Measurements from ENCODE around the gene PFN1. TPM values are rescaled to one million over a fixed set of nuclear protein-coding genes. Genes with fewer than 3 reads are reported as not detected.

Gene PFN1
- total and polyA plus RNA-seq, 2 of the 8 experiments (the other 6 are each of a cell fraction or from before 2014, with no cell fraction given) = 1,355 to 1,949 TPM

DNA sequence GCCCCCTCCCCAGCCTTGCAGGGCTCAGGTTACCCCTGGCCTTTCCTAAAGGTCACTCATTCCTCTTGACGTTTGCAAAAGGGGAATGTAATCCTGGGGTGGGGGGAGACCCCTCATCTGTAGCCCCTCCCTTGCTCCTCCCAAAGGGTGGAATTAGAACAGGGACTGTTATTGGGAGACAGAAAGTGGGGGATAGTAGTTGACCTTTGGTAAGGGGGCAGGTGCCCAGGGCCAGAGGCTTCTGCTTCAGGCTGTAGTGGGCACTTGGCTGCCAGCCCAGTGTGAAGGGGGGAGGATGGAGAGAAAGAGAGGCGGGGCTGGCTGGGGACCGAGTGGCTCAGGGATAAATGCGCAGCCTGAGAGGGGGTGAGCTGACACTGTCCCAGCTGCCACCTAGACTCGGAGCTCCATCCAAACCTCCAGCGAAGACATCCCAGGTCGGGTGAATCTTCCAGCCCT is 2.4 kb upstream of the PFN1 start, which contains the start of gene ENO3 (continued):
- TF ChIP-seq, protein P1, sequence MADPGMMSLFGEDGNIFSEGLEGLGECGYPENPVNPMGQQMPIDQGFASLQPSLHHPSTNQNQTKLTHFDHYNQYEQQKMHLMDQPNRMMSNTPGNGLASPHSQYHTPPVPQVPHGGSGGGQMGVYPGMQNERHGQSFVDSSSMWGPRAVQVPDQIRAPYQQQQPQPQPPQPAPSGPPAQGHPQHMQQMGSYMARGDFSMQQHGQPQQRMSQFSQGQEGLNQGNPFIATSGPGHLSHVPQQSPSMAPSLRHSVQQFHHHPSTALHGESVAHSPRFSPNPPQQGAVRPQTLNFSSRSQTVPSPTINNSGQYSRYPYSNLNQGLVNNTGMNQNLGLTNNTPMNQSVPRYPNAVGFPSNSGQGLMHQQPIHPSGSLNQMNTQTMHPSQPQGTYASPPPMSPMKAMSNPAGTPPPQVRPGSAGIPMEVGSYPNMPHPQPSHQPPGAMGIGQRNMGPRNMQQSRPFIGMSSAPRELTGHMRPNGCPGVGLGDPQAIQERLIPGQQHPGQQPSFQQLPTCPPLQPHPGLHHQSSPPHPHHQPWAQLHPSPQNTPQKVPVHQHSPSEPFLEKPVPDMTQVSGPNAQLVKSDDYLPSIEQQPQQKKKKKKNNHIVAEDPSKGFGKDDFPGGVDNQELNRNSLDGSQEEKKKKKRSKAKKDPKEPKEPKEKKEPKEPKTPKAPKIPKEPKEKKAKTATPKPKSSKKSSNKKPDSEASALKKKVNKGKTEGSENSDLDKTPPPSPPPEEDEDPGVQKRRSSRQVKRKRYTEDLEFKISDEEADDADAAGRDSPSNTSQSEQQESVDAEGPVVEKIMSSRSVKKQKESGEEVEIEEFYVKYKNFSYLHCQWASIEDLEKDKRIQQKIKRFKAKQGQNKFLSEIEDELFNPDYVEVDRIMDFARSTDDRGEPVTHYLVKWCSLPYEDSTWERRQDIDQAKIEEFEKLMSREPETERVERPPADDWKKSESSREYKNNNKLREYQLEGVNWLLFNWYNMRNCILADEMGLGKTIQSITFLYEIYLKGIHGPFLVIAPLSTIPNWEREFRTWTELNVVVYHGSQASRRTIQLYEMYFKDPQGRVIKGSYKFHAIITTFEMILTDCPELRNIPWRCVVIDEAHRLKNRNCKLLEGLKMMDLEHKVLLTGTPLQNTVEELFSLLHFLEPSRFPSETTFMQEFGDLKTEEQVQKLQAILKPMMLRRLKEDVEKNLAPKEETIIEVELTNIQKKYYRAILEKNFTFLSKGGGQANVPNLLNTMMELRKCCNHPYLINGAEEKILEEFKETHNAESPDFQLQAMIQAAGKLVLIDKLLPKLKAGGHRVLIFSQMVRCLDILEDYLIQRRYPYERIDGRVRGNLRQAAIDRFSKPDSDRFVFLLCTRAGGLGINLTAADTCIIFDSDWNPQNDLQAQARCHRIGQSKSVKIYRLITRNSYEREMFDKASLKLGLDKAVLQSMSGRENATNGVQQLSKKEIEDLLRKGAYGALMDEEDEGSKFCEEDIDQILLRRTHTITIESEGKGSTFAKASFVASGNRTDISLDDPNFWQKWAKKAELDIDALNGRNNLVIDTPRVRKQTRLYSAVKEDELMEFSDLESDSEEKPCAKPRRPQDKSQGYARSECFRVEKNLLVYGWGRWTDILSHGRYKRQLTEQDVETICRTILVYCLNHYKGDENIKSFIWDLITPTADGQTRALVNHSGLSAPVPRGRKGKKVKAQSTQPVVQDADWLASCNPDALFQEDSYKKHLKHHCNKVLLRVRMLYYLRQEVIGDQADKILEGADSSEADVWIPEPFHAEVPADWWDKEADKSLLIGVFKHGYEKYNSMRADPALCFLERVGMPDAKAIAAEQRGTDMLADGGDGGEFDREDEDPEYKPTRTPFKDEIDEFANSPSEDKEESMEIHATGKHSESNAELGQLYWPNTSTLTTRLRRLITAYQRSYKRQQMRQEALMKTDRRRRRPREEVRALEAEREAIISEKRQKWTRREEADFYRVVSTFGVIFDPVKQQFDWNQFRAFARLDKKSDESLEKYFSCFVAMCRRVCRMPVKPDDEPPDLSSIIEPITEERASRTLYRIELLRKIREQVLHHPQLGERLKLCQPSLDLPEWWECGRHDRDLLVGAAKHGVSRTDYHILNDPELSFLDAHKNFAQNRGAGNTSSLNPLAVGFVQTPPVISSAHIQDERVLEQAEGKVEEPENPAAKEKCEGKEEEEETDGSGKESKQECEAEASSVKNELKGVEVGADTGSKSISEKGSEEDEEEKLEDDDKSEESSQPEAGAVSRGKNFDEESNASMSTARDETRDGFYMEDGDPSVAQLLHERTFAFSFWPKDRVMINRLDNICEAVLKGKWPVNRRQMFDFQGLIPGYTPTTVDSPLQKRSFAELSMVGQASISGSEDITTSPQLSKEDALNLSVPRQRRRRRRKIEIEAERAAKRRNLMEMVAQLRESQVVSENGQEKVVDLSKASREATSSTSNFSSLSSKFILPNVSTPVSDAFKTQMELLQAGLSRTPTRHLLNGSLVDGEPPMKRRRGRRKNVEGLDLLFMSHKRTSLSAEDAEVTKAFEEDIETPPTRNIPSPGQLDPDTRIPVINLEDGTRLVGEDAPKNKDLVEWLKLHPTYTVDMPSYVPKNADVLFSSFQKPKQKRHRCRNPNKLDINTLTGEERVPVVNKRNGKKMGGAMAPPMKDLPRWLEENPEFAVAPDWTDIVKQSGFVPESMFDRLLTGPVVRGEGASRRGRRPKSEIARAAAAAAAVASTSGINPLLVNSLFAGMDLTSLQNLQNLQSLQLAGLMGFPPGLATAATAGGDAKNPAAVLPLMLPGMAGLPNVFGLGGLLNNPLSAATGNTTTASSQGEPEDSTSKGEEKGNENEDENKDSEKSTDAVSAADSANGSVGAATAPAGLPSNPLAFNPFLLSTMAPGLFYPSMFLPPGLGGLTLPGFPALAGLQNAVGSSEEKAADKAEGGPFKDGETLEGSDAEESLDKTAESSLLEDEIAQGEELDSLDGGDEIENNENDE (IDR thresholded peaks at IDR 0.05; ENCODE audit: insufficient replicate concordance, low read length) = no peak
- TF ChIP-seq SRF (IDR thresholded peaks at IDR 0.05; ENCODE audit: low read depth, low read length) = no peak
- TF ChIP-seq ATF2 (IDR thresholded peaks at IDR 0.05; ENCODE audit: low read length) = no peak
- TF ChIP-seq EZH2 (IDR thresholded peaks at IDR 0.05; ENCODE audit: low read depth, low read length, severe bottlenecking) = no peak
- 0 out of 2 replicates have a peak, but pooled peaks have one; percentile 21 for TF ChIP-seq TBP (IDR thresholded peaks at IDR 0.05; ENCODE audit: low read depth, low read length)

Measured in H1 (cell line).